SKM-1 (cell line): ENCODE data around the gene C1QC.
"Not testable (repeated sequence)": the region's sequence is repeated elsewhere in the genome, so short reads cannot be mapped to it uniquely, and the experiment has no call there.

ENCODE experiments used
- DNase-seq: peaks from one replicate; lab custom pipeline; 2025; ENCODE audit not compliant: unreplicated experiment; lab: John Stamatoyannopoulos, UW

The C1QC gene

DNA sequence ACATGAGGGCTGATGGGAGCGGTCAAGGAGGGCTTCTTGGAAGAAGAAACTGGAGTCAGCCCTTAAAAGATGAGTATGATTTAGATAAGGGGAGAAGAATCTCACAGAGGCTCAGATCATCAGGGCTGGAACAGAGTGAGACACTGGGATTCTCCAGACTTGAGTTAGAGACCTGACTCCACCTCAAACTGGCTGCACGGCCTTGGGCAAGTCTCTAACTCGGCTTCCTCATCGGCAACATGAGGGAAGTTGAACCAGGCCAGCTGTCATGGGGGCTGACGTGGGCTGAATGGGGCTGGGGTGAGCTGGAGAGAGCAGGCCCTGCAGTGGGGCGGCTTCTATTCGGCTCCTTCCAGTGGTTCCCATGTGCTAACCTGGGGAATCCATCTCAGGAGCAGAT is 2.5 kb downstream of the C1QC start:
- no peak for DNase-seq

- DNase-seq: no peak
Measured at GRCh38 chr1:22646384-22646783, 3.0 kb downstream of the C1QC start.

- no peak for DNase-seq
Measured at GRCh38 chr1:22650089-22650693, 6.8 kb downstream of the C1QC start.

GRCh38 chr1:22651941-22652856 is 8.8 kb downstream of the C1QC start:
- DNase-seq: no peak

- no peak for DNase-seq
Measured at GRCh38 chr1:22652881-22653316, 9.5 kb downstream of the C1QC start, which contains the start of gene C1QB. C1QB (plus strand) TSS chr1:22653236; CDS start chr1:22659463, 6,227 bp downstream.

GRCh38 chr1:22654692-22655091 is 11.3 kb downstream of the C1QC start:
- no peak for DNase-seq

GRCh38 chr1:22658385-22659163 is 15.1 kb downstream of the C1QC start:
- DNase-seq: no peak

DNA sequence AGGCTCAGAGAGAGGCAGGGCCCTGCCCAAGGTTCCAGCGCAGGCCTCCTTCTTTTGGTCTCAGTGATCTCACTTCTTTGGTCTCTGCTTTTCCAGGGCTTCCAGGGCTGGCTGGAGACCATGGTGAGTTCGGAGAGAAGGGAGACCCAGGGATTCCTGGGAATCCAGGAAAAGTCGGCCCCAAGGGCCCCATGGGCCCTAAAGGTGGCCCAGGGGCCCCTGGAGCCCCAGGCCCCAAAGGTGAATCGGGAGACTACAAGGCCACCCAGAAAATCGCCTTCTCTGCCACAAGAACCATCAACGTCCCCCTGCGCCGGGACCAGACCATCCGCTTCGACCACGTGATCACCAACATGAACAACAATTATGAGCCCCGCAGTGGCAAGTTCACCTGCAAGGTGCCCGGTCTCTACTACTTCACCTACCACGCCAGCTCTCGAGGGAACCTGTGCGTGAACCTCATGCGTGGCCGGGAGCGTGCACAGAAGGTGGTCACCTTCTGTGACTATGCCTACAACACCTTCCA is 17.3 kb downstream of the C1QC start:
- DNase-seq: no peak

- DNase-seq: no peak
Measured at GRCh38 chr1:22661880-22662279, 18.4 kb downstream of the C1QC start.

- DNase-seq: no peak
Measured at GRCh38 chr1:22662318-22662717, 18.9 kb downstream of the C1QC start.

DNA sequence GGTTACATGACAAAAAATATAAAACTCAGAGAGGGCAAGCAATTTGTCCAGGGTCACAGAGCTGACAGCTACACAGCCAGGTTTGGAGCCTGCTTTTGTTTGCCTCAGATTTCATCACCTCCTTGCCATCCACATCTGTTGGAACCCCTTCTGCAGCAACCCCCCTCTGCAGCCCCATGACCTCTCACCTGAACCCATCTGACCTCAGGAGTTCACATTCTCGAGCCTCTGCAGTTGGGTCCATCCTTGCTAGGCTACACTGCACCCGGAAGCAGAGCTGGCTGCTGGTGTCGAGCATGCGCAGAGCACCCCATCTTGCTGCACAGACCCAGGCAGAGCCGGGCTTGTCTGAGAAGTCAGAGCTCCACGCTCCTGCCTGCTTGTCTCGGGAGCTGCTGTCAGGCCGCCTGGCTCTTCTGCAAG is 19.6 kb downstream of the C1QC start:
- DNase-seq: no peak

- DNase-seq: no peak
Measured at GRCh38 chr1:22665752-22666151, 22.3 kb downstream of the C1QC start.

DNA sequence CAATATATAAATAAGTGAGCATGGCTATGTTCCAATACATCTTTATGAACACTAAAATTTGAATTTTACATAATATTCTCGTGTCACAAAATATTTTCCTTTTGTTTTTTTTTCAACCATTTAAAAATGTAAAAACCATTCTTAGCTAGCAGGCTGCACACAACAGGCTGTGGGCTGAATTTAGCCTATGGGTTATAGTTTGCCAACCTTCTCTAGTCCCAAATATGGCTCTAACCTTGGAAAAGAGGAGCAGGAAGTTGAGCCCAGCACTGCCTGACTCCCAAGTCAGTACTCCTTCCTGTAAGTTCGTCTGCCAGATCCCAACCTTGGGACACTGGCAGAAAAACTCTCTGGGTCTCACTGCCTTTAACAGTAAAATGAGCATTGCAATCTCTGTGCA is 23.0 kb downstream of the C1QC start:
- no peak for DNase-seq

DNA sequence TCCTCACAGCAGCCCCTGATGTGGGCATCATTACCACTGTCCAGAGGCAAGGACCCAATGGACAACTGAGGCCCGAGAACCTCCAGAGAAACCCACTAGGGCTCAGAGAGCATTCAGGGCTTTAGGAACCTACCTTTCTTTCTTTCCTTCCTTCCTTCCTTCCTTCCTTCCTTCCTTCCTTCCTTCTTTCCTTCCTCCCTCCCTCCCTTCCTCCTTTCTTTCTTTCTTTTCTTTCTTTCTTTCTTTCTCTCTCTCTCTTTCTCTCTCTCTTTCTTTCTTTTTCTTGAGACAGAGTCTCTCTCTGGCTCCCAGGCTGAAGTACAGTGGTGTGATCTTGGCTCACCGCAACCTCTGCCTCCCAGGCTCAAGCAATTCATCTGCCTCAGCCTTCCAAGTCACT is 25.4 kb downstream of the C1QC start:
- DNase-seq: not testable (repeated sequence)

DNA sequence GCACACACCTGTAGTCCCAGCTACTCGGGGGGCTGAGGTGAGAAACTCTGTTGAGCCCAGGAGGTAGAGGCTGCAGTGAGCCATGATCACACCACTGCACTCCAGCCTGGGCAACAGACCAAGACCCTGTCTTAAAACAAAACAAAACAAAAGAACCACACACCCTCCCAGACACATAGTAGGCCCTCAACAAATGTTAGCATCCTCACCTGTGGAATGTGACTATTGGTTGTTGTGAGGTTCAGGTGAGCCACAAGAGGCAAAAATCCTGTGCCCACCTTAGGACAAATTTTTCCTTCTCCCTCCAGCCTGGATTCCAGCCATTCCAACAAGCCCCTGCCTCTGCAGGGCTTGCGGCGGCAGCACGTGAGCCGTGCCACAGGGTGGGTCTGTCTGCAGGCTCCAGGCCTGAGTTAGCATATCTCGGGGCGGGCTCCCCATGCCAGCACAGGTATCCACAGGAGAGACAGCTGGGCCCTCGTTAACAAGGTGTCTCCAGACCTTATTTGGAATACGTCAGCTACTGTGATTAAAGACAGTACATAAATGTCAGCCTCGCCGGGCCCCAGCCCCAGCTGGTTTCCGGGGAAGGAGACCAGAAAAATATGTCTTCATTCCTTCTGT is 27.0 kb downstream of the C1QC start:
- DNase-seq: no peak

DNA sequence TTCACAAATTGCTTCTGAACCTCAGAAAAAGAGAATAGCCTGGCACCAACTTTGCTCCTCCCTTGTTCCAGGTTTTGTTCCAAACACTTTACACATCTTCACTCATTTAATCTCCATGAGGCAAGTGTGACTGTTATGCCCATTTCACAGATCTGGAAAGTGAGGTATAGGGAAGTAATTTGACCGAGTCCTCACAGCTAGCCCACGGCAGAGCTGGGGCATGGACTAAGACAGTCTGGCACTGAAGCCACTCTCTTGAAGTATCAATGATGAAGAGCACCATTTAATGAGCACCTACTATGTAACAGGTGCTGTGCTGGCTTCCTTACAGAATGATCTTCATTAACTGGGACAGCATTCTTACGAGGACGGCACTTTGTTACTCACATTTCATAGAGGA is 28.6 kb downstream of the C1QC start:
- no peak for DNase-seq

- peak; percentile 62 for DNase-seq
Measured at GRCh38 chr1:22673486-22674409, 30.3 kb downstream of the C1QC start.

DNA sequence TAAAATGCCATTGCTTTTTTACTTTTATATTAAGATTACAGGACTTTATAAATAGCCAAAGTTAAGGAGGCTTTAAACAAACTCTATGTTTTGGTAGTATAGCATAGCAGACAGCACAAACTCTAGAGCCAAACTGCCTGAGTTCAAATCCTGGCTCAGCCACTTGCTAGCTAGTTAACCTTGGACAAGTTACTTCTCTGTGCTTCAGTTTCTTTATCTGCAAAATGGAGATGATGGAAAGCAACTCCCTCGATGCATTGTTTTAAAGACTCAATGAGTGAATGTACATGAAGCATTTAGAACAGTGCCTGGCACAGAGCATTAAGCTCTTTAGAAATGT is 30.9 kb downstream of the C1QC start:
- no peak for DNase-seq

DNA sequence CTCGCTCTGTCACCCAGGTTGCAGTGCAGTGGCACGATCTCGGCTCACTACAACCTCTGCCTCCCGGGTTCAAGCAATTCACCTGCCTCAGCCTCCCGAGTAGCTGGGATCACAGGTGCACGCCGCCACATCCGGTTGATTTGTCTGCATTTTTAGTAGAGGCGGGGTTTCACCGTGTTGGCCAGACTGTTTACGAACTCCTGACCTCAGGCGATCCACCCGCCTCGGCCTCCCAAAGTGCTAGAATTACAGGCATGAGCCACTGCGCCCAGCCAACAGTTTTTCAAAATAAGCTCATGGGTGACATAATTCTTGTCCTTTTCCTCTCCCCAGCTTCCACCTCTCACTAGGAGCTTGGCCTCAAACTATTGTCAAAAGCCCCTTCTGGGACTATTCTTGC is 32.7 kb downstream of the C1QC start:
- DNase-seq: not testable (repeated sequence)
